H9 (cell line): ENCODE measurements around the gene JARID2. TPM values are rescaled to one million over a fixed set of nuclear protein-coding genes. Genes with fewer than 3 reads are reported as not detected.

Experiments used
- DNase-seq: peaks from one replicate; pipeline ENCODE4 v3.0.0-alpha.2; 2017
- H2AFZ ChIP-seq: one replicate; pipeline ENCODE4 v1.6.1; 2013; ENCODE audit warnings: mild to moderate bottlenecking, low read length, control low read depth, moderate library complexity
- H2AK5ac ChIP-seq: 2 replicates; pipeline ENCODE4 v1.6.1; 2013; ENCODE audit warnings: low read length, control low read depth, mixed read lengths; ENCODE audit not compliant: insufficient read length
- H2BK120ac ChIP-seq: one replicate; pipeline ENCODE4 v1.6.1; 2013; ENCODE audit warnings: low read depth, mild to moderate bottlenecking, low read length, control low read depth, inconsistent platforms; ENCODE audit not compliant: poor library complexity, severe bottlenecking
- H2BK12ac ChIP-seq: 2 replicates; pipeline ENCODE4 v1.6.1; 2013; ENCODE audit warnings: low read length, control low read depth, mixed read lengths, low read depth; ENCODE audit not compliant: insufficient read length
- H2BK15ac ChIP-seq: 2 replicates; pipeline ENCODE4 v1.6.1; 2013; ENCODE audit warnings: low read depth, low read length, control low read depth
- H2BK20ac ChIP-seq: one replicate; pipeline ENCODE4 v1.6.1; 2013; ENCODE audit warnings: low read depth, mild to moderate bottlenecking, low read length, control low read depth, inconsistent platforms; ENCODE audit not compliant: poor library complexity, severe bottlenecking
- H2BK5ac ChIP-seq: 2 replicates; pipeline ENCODE4 v1.6.1; 2013; ENCODE audit warnings: low read length, control low read depth, mixed read lengths; ENCODE audit not compliant: insufficient read length
- H3K14ac ChIP-seq: 2 replicates; pipeline ENCODE4 v1.6.1; 2013; ENCODE audit warnings: low read length, control low read depth; ENCODE audit not compliant: insufficient read depth
- H3K18ac ChIP-seq: 2 replicates; pipeline ENCODE4 v1.6.1; 2013; ENCODE audit warnings: low read depth, mild to moderate bottlenecking, mixed read lengths, low read length, control low read depth; ENCODE audit not compliant: insufficient read length
- H3K23ac ChIP-seq: 2 replicates; pipeline ENCODE4 v1.6.1; 2013; ENCODE audit warnings: low read length, control low read depth, mixed read lengths, low read depth; ENCODE audit not compliant: insufficient read length
- H3K23me2 ChIP-seq: 2 replicates; pipeline ENCODE4 v1.6.1; 2013; ENCODE audit warnings: low read depth, mild to moderate bottlenecking, mixed read lengths, low read length, control low read depth; ENCODE audit not compliant: insufficient read length, poor library complexity, severe bottlenecking
- H3K27ac ChIP-seq: 2 replicates; pipeline ENCODE4 v1.5.1; 2013; ENCODE audit warnings: low read length, control low read depth, mixed read lengths, low read depth; ENCODE audit not compliant: insufficient read length
- H3K27me3 ChIP-seq: 2 replicates; pipeline ENCODE4 v1.6.1; 2013; ENCODE audit warnings: low read length, control low read depth, inconsistent platforms; ENCODE audit not compliant: insufficient read depth
- H3K4ac ChIP-seq: 2 replicates; pipeline ENCODE4 v1.6.1; 2013; ENCODE audit warnings: low read depth, mild to moderate bottlenecking, control low read depth, inconsistent platforms, low read length, moderate library complexity
- H3K4me1 ChIP-seq: 2 replicates; pipeline ENCODE4 v1.6.1; 2013; ENCODE audit warnings: low read length, control low read depth, inconsistent platforms; ENCODE audit not compliant: insufficient read depth
- H3K4me2 ChIP-seq: 2 replicates; pipeline ENCODE4 v1.6.1; 2013; ENCODE audit warnings: low read length, control low read depth, mixed read lengths; ENCODE audit not compliant: insufficient read length, insufficient read depth
- H3K56ac ChIP-seq: 2 replicates; pipeline ENCODE4 v1.6.1; 2013; ENCODE audit warnings: low read depth, mild to moderate bottlenecking, mixed read lengths, low read length, control low read depth; ENCODE audit not compliant: insufficient read length
- H3K79me1 ChIP-seq: 2 replicates; pipeline ENCODE4 v1.6.1; 2013; ENCODE audit warnings: low read depth, mild to moderate bottlenecking, moderate library complexity, low read length, control low read depth, inconsistent platforms; ENCODE audit not compliant: insufficient read depth, poor library complexity, severe bottlenecking
- H3K79me2 ChIP-seq: 2 replicates; pipeline ENCODE4 v1.6.1; 2013; ENCODE audit warnings: low read length, control low read depth, inconsistent platforms; ENCODE audit not compliant: insufficient read depth
- H3K9ac ChIP-seq: 2 replicates; pipeline ENCODE4 v1.6.1; 2013; ENCODE audit warnings: low read length, control low read depth, mixed read lengths; ENCODE audit not compliant: insufficient read length; ENCODE audit errors: extremely low read depth
- H3K9me3 ChIP-seq: one replicate; pipeline ENCODE4 v1.6.1; 2013; ENCODE audit warnings: low read depth, low read length, inconsistent platforms; ENCODE audit not compliant: control insufficient read depth
- H3T11ph ChIP-seq: one replicate; pipeline ENCODE4 v1.6.1; 2013; ENCODE audit warnings: mild to moderate bottlenecking, low read length, control low read depth, inconsistent platforms
- H4K20me1 ChIP-seq: one replicate; pipeline ENCODE4 v1.6.1; 2013; ENCODE audit not compliant: control insufficient read depth, insufficient read length, insufficient read depth
- H4K5ac ChIP-seq: 2 replicates; pipeline ENCODE4 v1.6.1; 2013; ENCODE audit warnings: low read depth, mild to moderate bottlenecking, mixed read lengths, low read length, control low read depth; ENCODE audit not compliant: insufficient read length
- H4K8ac ChIP-seq: replicated peaks from 2 replicates; pipeline ENCODE4 v1.6.1; 2013; ENCODE audit warnings: low read length, control low read depth, mixed read lengths, low read depth; ENCODE audit not compliant: insufficient read length
- H4K91ac ChIP-seq: 2 replicates; pipeline ENCODE4 v1.6.1; 2013; ENCODE audit warnings: low read depth, mild to moderate bottlenecking, moderate library complexity, mixed read lengths, low read length, control low read depth; ENCODE audit not compliant: insufficient read length
- H3K27ac Mint-ChIP-seq, 3 experiments: 2 replicates in 2 of 3; 3 replicates in 1 of 3; pipeline ENCODE4 v1.8.0; 2020 to 2021; ENCODE audit warnings: mixed read lengths in 3 of 3, mild to moderate bottlenecking in 1 of 3, moderate library complexity in 1 of 3
- H3K27me3 Mint-ChIP-seq: 2 replicates; pipeline ENCODE4 v1.8.0; 2021; ENCODE audit warnings: low read depth, mild to moderate bottlenecking, moderate library complexity, mixed read lengths
- H3K36me3 Mint-ChIP-seq, 3 experiments: 2 replicates in 2 of 3; 3 replicates in 1 of 3; pipeline ENCODE4 v1.8.0; 2020 to 2021; ENCODE audit warnings: low read depth in 3 of 3, mixed read lengths in 3 of 3; ENCODE audit not compliant: insufficient read depth in 1 of 3
- H3K4me1 Mint-ChIP-seq, 2 experiments: 2 replicates each; pipeline ENCODE4 v1.8.0; 2020; ENCODE audit warnings: mixed read lengths in 2 of 2
- H3K4me3 Mint-ChIP-seq, 2 experiments: 2 replicates in 1 of 2; 3 replicates in 1 of 2; pipeline ENCODE4 v1.8.0; 2020 to 2021; ENCODE audit warnings: mild to moderate bottlenecking in 2 of 2, mixed read lengths in 2 of 2, moderate library complexity in 1 of 2
- H3K9me3 Mint-ChIP-seq, 2 experiments: 2 replicates in 1 of 2; 3 replicates in 1 of 2; pipeline ENCODE4 v1.8.0; 2020; ENCODE audit warnings: mild to moderate bottlenecking in 2 of 2, mixed read lengths in 2 of 2, moderate library complexity in 1 of 2
- WGBS: extraction: QIAGEN DNeasy Blood & Tissue Kit; methylation state at CpG from one replicate; pipeline ENCODE4 v1.1.7; 2013; ENCODE audit warnings: missing lambda C conversion rate, low lambda C conversion rate, mixed read lengths; ENCODE audit not compliant: insufficient read length; ENCODE audit errors: extremely low coverage; 5-methylcytosine and 5-hydroxymethylcytosine counted together
- total RNA-seq: library from RNA; stranded (reverse); gene quantifications from 2 replicates; pipeline ENCODE4 v1.2.1, GENCODE V29; 2021
- TF ChIP-seq, protein P1 (sequence below): fragments of 200-600 bp; sonication (generic); conservative IDR thresholded peaks from 3 replicates; pipeline ENCODE4 v1.8.0; 2021; ENCODE audit warnings: antibody characterized with exemption, mild to moderate bottlenecking

Gene JARID2
- total RNA-seq, 1 experiment from 2014 or later, result 174 TPM

DNA sequence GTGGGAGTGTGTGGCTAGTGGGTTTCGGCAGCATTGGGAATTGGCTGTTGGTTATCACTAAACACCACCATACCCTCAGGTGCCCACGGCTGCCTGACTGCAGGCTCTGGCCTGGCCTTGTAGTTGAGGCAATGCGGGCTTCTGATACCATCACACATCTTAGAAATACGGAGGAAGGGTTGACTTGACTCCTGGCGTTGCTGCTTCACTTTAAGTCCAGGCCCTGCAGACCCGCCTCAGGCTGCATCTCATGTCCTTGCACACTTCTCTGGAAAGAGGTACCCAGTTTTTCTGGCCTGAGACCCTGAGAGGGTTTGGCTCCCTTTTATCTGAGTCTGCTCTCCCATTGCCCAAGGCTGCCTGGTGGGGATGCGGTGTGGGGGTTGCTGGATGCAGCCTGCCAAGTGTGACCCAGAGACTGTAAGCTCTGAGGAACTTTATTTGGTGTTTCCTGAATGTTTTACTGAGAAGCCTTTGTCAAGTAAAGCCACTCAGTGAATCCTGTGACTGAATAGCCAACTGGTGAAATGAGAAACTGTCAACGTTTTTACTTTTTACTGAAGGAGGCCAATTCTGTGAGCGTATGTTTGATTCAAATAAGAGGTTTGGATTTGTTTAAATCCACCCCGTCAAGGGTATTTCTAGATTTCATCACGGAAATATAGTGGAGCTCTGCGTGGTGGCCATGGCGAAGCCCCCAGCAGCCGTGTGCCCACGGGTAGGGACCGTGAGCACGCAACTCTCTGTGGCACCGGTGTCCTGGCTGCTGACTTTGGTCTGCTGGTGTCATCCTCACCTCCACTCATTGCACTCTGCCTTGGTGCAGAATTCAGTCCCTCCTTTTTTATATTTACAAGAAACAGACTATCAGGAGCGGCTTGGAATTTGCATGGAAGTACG is 256.8 kb downstream of the JARID2 start:
- Histone ChIP-seq H3K4me2 (no peak overlapping the region), H3K9ac (no peak overlapping the region), H3K14ac (no peak overlapping the region), H3K56ac (no peak overlapping the region), H3K23ac (no peak overlapping the region), H2BK120ac (no peak overlapping the region), H4K5ac (no peak overlapping the region), H3K4me1 (no peaks in the 10 kb centered on the region; the same call in 1 of the 2 replicates), H2BK20ac (no peak overlapping the region), H3K9me3 (no peaks in the 10 kb centered on the region), H3K79me1 (peaks cover 8% of the 10 kb centered on the region), H4K8ac (no peak overlapping the region), H3K27me3 (no peaks in the 10 kb centered on the region), H3K79me2 (peaks cover 24% of the 10 kb centered on the region; the same call in 1 of the 2 replicates), H2BK5ac (no peak overlapping the region), H3T11ph (no peak overlapping the region), H3K18ac (no peak overlapping the region), H2BK12ac (no peak overlapping the region), H2AK5ac (no peak overlapping the region), H2BK15ac (no peak overlapping the region), H4K91ac (no peak overlapping the region), H2AFZ (no peak overlapping the region), H3K4ac (no peak overlapping the region), H4K20me1 (peaks cover 3% of the 10 kb centered on the region), H3K27ac (no peak overlapping the region), H3K23me2 (no peaks in the 10 kb centered on the region)
- no CpG with 5 or more reads among the region's 20 CpGs for WGBS
- no peaks in the 10 kb centered on the region for H3K9me3 Mint-ChIP-seq
- TF ChIP-seq, protein P1, sequence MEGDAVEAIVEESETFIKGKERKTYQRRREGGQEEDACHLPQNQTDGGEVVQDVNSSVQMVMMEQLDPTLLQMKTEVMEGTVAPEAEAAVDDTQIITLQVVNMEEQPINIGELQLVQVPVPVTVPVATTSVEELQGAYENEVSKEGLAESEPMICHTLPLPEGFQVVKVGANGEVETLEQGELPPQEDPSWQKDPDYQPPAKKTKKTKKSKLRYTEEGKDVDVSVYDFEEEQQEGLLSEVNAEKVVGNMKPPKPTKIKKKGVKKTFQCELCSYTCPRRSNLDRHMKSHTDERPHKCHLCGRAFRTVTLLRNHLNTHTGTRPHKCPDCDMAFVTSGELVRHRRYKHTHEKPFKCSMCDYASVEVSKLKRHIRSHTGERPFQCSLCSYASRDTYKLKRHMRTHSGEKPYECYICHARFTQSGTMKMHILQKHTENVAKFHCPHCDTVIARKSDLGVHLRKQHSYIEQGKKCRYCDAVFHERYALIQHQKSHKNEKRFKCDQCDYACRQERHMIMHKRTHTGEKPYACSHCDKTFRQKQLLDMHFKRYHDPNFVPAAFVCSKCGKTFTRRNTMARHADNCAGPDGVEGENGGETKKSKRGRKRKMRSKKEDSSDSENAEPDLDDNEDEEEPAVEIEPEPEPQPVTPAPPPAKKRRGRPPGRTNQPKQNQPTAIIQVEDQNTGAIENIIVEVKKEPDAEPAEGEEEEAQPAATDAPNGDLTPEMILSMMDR, result no peak
- peaks cover 25 to 29% of the 10 kb centered on the region in 2 experiments for H3K4me1 Mint-ChIP-seq
- H3K36me3 Mint-ChIP-seq, result peaks cover 84 to 100% (median 99%) of the 10 kb centered on the region in 3 experiments
- H3K27ac Mint-ChIP-seq, result peak overlapping the region in 1 of 3 experiments; percentile 34; a peak in 2 of 7 replicates
- peaks cover 1% of the 10 kb centered on the region; the same call in 1 of the 2 replicates for H3K27me3 Mint-ChIP-seq
- H3K4me3 Mint-ChIP-seq, result no peak overlapping the region
- no peak for DNase-seq
